SK-N-SH (cell line): ENCODE results near the gene CCSER1. TPM values are rescaled to one million over a fixed set of nuclear protein-coding genes. Genes with fewer than 3 reads are reported as not detected.

Source experiments
- CTCF ChIA-PET: fragments of 300-600, 350-600 bp; formaldehyde crosslinking; extraction: SDS; loops from one replicate; lab custom pipeline; 2021; lab: Yijun Ruan, JAX
- POLR2A ChIA-PET: fragments of 350-600 bp; sonication (Branson Sonifier 250); formaldehyde crosslinking; extraction: SDS; loops from one replicate; lab custom pipeline; 2020; ENCODE audit warnings: antibody characterized with exemption, inconsistent platforms; lab: Yijun Ruan, JAX
- DNase-seq: peaks from one replicate; pipeline ENCODE4 v3.0.0; 2012
- H2AFZ ChIP-seq: fragments of 200-600 bp; sonication (generic); 2 replicates; pipeline ENCODE4 v1.8.1; 2016; ENCODE audit warnings: antibody characterized with exemption, mild to moderate bottlenecking, low read depth
- H3F3A ChIP-seq: fragments of 200-600 bp; sonication (generic); replicated peaks from 2 replicates; pipeline ENCODE3; 2016; ENCODE audit warnings: antibody characterized with exemption, mild to moderate bottlenecking; ENCODE audit not compliant: insufficient read depth
- H3K27ac ChIP-seq, 2 experiments: fragments of 200-500 bp in 1 of 2; fragments of 200-600 bp in 1 of 2; sonication (Bioruptor generic) in 1 of 2; sonication (generic), shearing (Covaris generic) in 1 of 2; 2 replicates each; pipeline versions ENCODE4 v1.5.1 to v1.6.1; 2014 to 2016; ENCODE audit warnings: low read depth in 2 of 2, inconsistent platforms in 1 of 2, low read length in 1 of 2, mild to moderate bottlenecking in 1 of 2, mixed read lengths in 1 of 2
- H3K27me3 ChIP-seq: fragments of 200-600 bp; sonication (generic), shearing (Covaris generic); 2 replicates; pipeline ENCODE4 v1.6.1; 2016; ENCODE audit warnings: mixed run types; ENCODE audit not compliant: insufficient read depth
- H3K36me3 ChIP-seq, 2 experiments: fragments of 200-500 bp in 1 of 2; fragments of 200-600 bp in 1 of 2; sonication (Bioruptor generic) in 1 of 2; sonication (generic) in 1 of 2; replicated peaks in 1 of 2; 2 replicates each; pipeline versions ENCODE3 to v1.5.1; 2014 to 2016; ENCODE audit warnings: low read length in 1 of 2, mild to moderate bottlenecking in 1 of 2; ENCODE audit not compliant: insufficient read depth in 2 of 2, control insufficient read depth in 1 of 2
- H3K4me1 ChIP-seq, 2 experiments: fragments of 200-500 bp in 1 of 2; fragments of 200-600 bp in 1 of 2; sonication (Bioruptor generic) in 1 of 2; sonication (generic), shearing (Covaris generic) in 1 of 2; 2 replicates each; pipeline versions ENCODE4 v1.5.1 to v1.6.1; 2014 to 2016; ENCODE audit warnings: low read depth in 1 of 2, low read length in 1 of 2, mixed run types in 1 of 2; ENCODE audit not compliant: insufficient read depth in 2 of 2, control insufficient read depth in 1 of 2
- H3K4me2 ChIP-seq: fragments of 200-600 bp; sonication (generic), shearing (Covaris generic); 2 replicates; pipeline ENCODE4 v1.6.1; 2017; ENCODE audit warnings: mixed run types
- H3K4me3 ChIP-seq, 2 experiments: fragments of 200-500 bp in 1 of 2; fragments of 200-600 bp in 1 of 2; sonication (Bioruptor generic) in 1 of 2; sonication (generic), shearing (Covaris generic) in 1 of 2; 2 replicates each; pipeline versions ENCODE4 v1.5.1 to v1.8.1; 2014 to 2016; ENCODE audit warnings: low read depth in 2 of 2, inconsistent platforms in 1 of 2, low read length in 1 of 2, mild to moderate bottlenecking in 1 of 2, mixed read lengths in 1 of 2, moderate library complexity in 1 of 2
- H3K79me2 ChIP-seq: fragments of 200-600 bp; sonication (generic); 2 replicates; pipeline ENCODE4 v1.8.1; 2017; ENCODE audit warnings: mild to moderate bottlenecking; ENCODE audit not compliant: insufficient read depth
- H3K9ac ChIP-seq: fragments of 200-600 bp; sonication (generic); 2 replicates; pipeline ENCODE4 v1.6.1; 2017; ENCODE audit warnings: mixed run types
- H3K9me2 ChIP-seq: fragments of 200-600 bp; sonication (generic); 2 replicates; pipeline ENCODE4 v1.6.1; 2017; ENCODE audit warnings: mixed run types
- H3K9me3 ChIP-seq: fragments of 200-600 bp; sonication (generic); 2 replicates; pipeline ENCODE4 v1.6.1; 2017; ENCODE audit warnings: mixed run types, mild to moderate bottlenecking, moderate library complexity
- H4K20me1 ChIP-seq: fragments of 200-600 bp; sonication (generic); 2 replicates; pipeline ENCODE4 v1.6.1; 2017; ENCODE audit warnings: mild to moderate bottlenecking, mixed run types; ENCODE audit not compliant: insufficient read depth
- ELF1 ChIP-seq: IDR thresholded peaks from 2 replicates; pipeline ENCODE4 v1.4.0; 2012
- FOSL2 ChIP-seq: IDR thresholded peaks from 2 replicates; pipeline ENCODE4 v1.4.0; 2012; ENCODE audit warnings: low read depth, mild to moderate bottlenecking, moderate library complexity, borderline replicate concordance
- FOXJ3 ChIP-seq: sonication (generic); formaldehyde crosslinking; IDR thresholded peaks from 2 replicates; pipeline ENCODE4 v1.5.1; 2020; ENCODE audit warnings: mild to moderate bottlenecking, missing genetic modification reagents
- FOXM1 ChIP-seq: IDR thresholded peaks from 2 replicates; pipeline ENCODE4 v1.4.0; 2012; ENCODE audit warnings: low read depth, mild to moderate bottlenecking
- JUND ChIP-seq: IDR thresholded peaks from 2 replicates; pipeline ENCODE4 v1.4.0; 2012
- MXI1 ChIP-seq: IDR thresholded peaks from 2 replicates; pipeline ENCODE4 v1.6.1; 2012; ENCODE audit warnings: mild to moderate bottlenecking, low read depth, low read length, improper control_type of control experiment
- NRF1 ChIP-seq: IDR thresholded peaks from 2 replicates; pipeline ENCODE4 v1.6.1; 2012; ENCODE audit warnings: low read depth, mild to moderate bottlenecking, low read length
- POLR2AphosphoS5 ChIP-seq: IDR thresholded peaks from 2 replicates; pipeline ENCODE4 v1.6.1; 2012; ENCODE audit warnings: low read depth, low read length
- RAD21 ChIP-seq: IDR thresholded peaks from 2 replicates; pipeline ENCODE4 v1.6.1; 2012; ENCODE audit warnings: mild to moderate bottlenecking, low read length
- RCOR1 ChIP-seq: fragments of 150-350 bp; IDR thresholded peaks from 2 replicates; pipeline ENCODE4 v1.6.1; 2017; ENCODE audit warnings: antibody characterized with exemption, low read length
- RFX5 ChIP-seq: IDR thresholded peaks from 2 replicates; pipeline ENCODE4 v1.6.1; 2012; ENCODE audit warnings: mild to moderate bottlenecking, improper control_type of control experiment, low read length
- RXRA ChIP-seq: IDR thresholded peaks from 2 replicates; pipeline ENCODE4 v1.4.0; 2012; ENCODE audit warnings: low read depth, mild to moderate bottlenecking, borderline replicate concordance
- SIN3A ChIP-seq: IDR thresholded peaks from 2 replicates; pipeline ENCODE4 v1.6.1; 2012; ENCODE audit warnings: low read depth, mild to moderate bottlenecking, low read length, moderate library complexity, borderline replicate concordance
- SMC3 ChIP-seq: IDR thresholded peaks from 2 replicates; pipeline ENCODE4 v1.6.1; 2012; ENCODE audit warnings: low read depth, low read length, improper control_type of control experiment
- TAF1 ChIP-seq: IDR thresholded peaks from 2 replicates; pipeline ENCODE4 v1.6.1; 2012; ENCODE audit warnings: low read depth, mild to moderate bottlenecking, low read length, moderate library complexity, borderline replicate concordance
- WGBS: methylation state at CpG from one replicate; pipeline ENCODE4 v1.1.6; 2017; ENCODE audit warnings: low lambda C conversion rate; 5-methylcytosine and 5-hydroxymethylcytosine counted together
- polyA plus RNA-seq, 3 experiments: library from polyadenylated mRNA; depleted of rRNA; stranded (reverse); fragments of >200 nt; gene quantifications; 2 replicates each; pipeline ENCODE4 v1.2.3, GENCODE V29; 2012
- TF ChIP-seq, protein P1 (sequence below): IDR thresholded peaks from 2 replicates; pipeline ENCODE4 v1.4.0; 2012; ENCODE audit warnings: low read depth, borderline replicate concordance
- TF ChIP-seq, protein P2 (sequence below): fragments of 150-350 bp; IDR thresholded peaks from 2 replicates; pipeline ENCODE4 v1.6.1; 2017; ENCODE audit warnings: antibody characterized with exemption, low read length, low read depth, borderline replicate concordance
- TF ChIP-seq, protein P3 (sequence below): IDR thresholded peaks from 2 replicates; pipeline ENCODE4 v1.4.0; 2012; ENCODE audit warnings: low read depth, borderline replicate concordance

Gene CCSER1
- polyA plus RNA-seq, 1 of the 3 experiments (the other 2 are of a cell fraction): 0.05 TPM

DNA sequence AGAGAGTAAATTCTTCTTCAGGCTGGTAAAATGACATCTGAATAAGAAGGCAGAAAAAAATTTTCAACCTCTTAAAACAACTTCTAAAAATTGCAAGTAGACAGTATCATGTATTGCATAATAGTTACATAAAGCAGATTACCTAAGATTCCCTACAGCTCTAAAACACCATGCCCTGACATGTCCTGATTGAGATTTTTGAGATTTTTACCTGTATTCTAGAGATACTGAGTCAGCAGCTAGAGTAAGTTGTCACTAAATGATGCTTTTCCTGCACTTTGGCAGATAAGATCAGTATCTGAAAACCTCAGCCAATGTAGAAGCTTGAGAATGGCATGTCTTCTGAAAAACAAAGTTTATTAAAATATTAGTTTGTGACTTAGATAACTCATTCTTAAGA is 713.6 kb downstream of the CCSER1 start:
- ChIA-PET CTCF (interaction anchor here (0.9 kb wide), 1 partner anchor 16 kb away, joined by 3 read pairs; no protein-coding TSS in a partner anchor), POLR2A (no interaction called here)
- no peaks in the 10 kb centered on the region for H4K20me1 ChIP-seq
- H3K9ac ChIP-seq: no peak overlapping the region
- peak overlapping the region; percentile 9 to 31; a peak in 2 of 4 replicates for H3K27ac ChIP-seq
- no peak overlapping the region for H3K4me2 ChIP-seq
- H3K4me3 ChIP-seq: no peak overlapping the region
- H3K36me3 ChIP-seq: no peaks in the 10 kb centered on the region
- H2AFZ ChIP-seq: no peak overlapping the region; the same call in 1 of the 2 replicates
- no peaks in the 10 kb centered on the region for H3K9me3 ChIP-seq
- DNase-seq: no peak
- H3F3A ChIP-seq: peaks cover 5% of the 10 kb centered on the region
- TF ChIP-seq FOSL2: no peak
- TF ChIP-seq, protein P1, sequence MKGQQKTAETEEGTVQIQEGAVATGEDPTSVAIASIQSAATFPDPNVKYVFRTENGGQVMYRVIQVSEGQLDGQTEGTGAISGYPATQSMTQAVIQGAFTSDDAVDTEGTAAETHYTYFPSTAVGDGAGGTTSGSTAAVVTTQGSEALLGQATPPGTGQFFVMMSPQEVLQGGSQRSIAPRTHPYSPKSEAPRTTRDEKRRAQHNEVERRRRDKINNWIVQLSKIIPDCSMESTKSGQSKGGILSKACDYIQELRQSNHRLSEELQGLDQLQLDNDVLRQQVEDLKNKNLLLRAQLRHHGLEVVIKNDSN: no peak
- TF ChIP-seq, protein P2, sequence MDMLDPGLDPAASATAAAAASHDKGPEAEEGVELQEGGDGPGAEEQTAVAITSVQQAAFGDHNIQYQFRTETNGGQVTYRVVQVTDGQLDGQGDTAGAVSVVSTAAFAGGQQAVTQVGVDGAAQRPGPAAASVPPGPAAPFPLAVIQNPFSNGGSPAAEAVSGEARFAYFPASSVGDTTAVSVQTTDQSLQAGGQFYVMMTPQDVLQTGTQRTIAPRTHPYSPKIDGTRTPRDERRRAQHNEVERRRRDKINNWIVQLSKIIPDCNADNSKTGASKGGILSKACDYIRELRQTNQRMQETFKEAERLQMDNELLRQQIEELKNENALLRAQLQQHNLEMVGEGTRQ: no peak
- no peak for TF ChIP-seq FOXM1
- peaks cover 0 to 13% of the 10 kb centered on the region in 2 experiments; a peak in 3 of 4 replicates for H3K4me1 ChIP-seq
- H3K79me2 ChIP-seq: no peaks in the 10 kb centered on the region
- no peaks in the 10 kb centered on the region for H3K9me2 ChIP-seq
- no peaks in the 10 kb centered on the region for H3K27me3 ChIP-seq

DNA sequence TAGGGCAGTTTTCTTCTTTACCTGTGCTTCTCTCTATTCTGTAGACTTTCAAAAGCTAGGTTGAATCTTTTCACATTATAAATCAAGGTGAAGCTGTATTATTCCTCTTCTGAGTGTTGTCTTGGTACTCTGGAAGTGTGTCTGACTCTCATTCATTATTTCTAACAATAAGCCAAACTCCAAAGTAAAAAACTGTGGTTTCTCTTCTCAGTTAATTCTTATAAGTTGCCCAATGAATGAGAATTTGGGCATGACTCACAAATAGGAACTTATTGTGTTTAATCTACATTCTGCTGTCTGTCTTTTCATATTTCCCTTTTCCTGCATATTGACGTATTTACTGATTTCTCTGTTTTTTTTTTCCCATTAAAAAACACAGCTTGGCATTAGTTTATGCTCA is 714.5 kb downstream of the CCSER1 start:
- Histone ChIP-seq H3F3A (peaks cover 5% of the 10 kb centered on the region), H3K9me3 (no peaks in the 10 kb centered on the region), H4K20me1 (no peaks in the 10 kb centered on the region), H3K9me2 (no peaks in the 10 kb centered on the region), H3K79me2 (no peaks in the 10 kb centered on the region), H3K4me1 (peaks cover 0 to 7% of the 10 kb centered on the region in 2 experiments; a peak in 2 of 4 replicates), H3K36me3 (no peaks in the 10 kb centered on the region), H3K9ac (no peak overlapping the region), H3K4me2 (no peak overlapping the region), H3K4me3 (no peak overlapping the region), H3K27me3 (no peaks in the 10 kb centered on the region), H3K27ac (peak overlapping the region in 1 of 2 experiments; percentile 9; a peak in 2 of 4 replicates), H2AFZ (no peak overlapping the region)
- ChIA-PET CTCF (no interaction called here), POLR2A (no interaction called here)
- 40% methylated on average over 1 of the region's 1 CpG for WGBS
- TF ChIP-seq RXRA (no peak), SIN3A (no peak), RAD21 (no peak), POLR2AphosphoS5 (no peak), TAF1 (no peak), MXI1 (no peak), RCOR1 (no peak), NRF1 (no peak), ELF1 (no peak), RFX5 (no peak), JUND (no peak), FOXJ3 (no peak), SMC3 (no peak)
- TF ChIP-seq, protein P3, sequence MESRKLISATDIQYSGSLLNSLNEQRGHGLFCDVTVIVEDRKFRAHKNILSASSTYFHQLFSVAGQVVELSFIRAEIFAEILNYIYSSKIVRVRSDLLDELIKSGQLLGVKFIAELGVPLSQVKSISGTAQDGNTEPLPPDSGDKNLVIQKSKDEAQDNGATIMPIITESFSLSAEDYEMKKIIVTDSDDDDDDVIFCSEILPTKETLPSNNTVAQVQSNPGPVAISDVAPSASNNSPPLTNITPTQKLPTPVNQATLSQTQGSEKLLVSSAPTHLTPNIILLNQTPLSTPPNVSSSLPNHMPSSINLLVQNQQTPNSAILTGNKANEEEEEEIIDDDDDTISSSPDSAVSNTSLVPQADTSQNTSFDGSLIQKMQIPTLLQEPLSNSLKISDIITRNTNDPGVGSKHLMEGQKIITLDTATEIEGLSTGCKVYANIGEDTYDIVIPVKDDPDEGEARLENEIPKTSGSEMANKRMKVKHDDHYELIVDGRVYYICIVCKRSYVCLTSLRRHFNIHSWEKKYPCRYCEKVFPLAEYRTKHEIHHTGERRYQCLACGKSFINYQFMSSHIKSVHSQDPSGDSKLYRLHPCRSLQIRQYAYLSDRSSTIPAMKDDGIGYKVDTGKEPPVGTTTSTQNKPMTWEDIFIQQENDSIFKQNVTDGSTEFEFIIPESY: no peak
- no peak for DNase-seq
